Measurements from ENCODE around the gene WIZ.

- TF ChIP-seq CTCF (IDR thresholded peaks at IDR 0.05; ENCODE audit: borderline replicate concordance, extremely low read depth, low read length, poor library complexity, severe bottlenecking) = no peak
- no peak for TF ChIP-seq EZH2 (IDR thresholded peaks at IDR 0.05; ENCODE audit: borderline replicate concordance, low read depth, low read length, severe bottlenecking)
These were observed 19.1 kb downstream of the WIZ start for GRCh38 chr19:15430526-15431120.
